ENCODE results near the gene RNF121. TPM values are rescaled to one million over a fixed set of nuclear protein-coding genes. Genes with fewer than 3 reads are reported as not detected.

Gene RNF121
- total and polyA plus RNA-seq, 2 of the 13 experiments (the other 11 are each of a cell fraction or from before 2014, with no cell fraction given) = 28.6 to 44.3 TPM

GRCh38 chr11:72040491-72041363 is 111.9 kb downstream of the RNF121 start (continued):
- TF ChIP-seq ZNF205 (CRISPR knock-in tag; IDR thresholded peaks at IDR 0.05) (peak; percentile 49; the same call in 1 of the 2 replicates), FOXA3 (CRISPR knock-in tag; IDR thresholded peaks at IDR 0.05) (peak; percentile 81), ERF (CRISPR knock-in tag; IDR thresholded peaks at IDR 0.05) (peak; percentile 58), ZNF770 (CRISPR knock-in tag; IDR thresholded peaks at IDR 0.05) (peak; percentile 6; the same call in 1 of the 2 replicates), IRF2 (CRISPR knock-in tag; IDR thresholded peaks at IDR 0.05) (0 out of 2 replicates have a peak, but pooled peaks have one; percentile 49), JDP2 (CRISPR knock-in tag; IDR thresholded peaks at IDR 0.05; ENCODE audit: borderline replicate concordance) (no peak), KDM4B (CRISPR knock-in tag; IDR thresholded peaks at IDR 0.05) (no peak), RXRA (CRISPR knock-in tag; IDR thresholded peaks at IDR 0.05) (0 out of 2 replicates have a peak, but pooled peaks have one; percentile 22), ZNF558 (CRISPR knock-in tag; IDR thresholded peaks at IDR 0.05; ENCODE audit: borderline replicate concordance) (no peak), BORCS8-MEF2B (CRISPR knock-in tag; IDR thresholded peaks at IDR 0.05) (0 out of 2 replicates have a peak, but pooled peaks have one; percentile 8), ZBTB7A (CRISPR knock-in tag; IDR thresholded peaks at IDR 0.05) (0 out of 2 replicates have a peak, but pooled peaks have one; percentile 29), NCOA2 (CRISPR knock-in tag; IDR thresholded peaks at IDR 0.05) (peak; percentile 49), ZNF512B (CRISPR knock-in tag; IDR thresholded peaks at IDR 0.05; ENCODE audit: borderline replicate concordance) (0 out of 2 replicates have a peak, but pooled peaks have one; percentile 62), ZNF350 (CRISPR knock-in tag; IDR thresholded peaks at IDR 0.05; ENCODE audit: borderline replicate concordance, low read depth) (no peak; the same call in 1 of the 2 replicates), SP5 (CRISPR knock-in tag; IDR thresholded peaks at IDR 0.05; ENCODE audit: borderline replicate concordance, low read depth) (peak; percentile 58)

All from HepG2 (cell line).